ENCODE measurements around the gene AUNIP.

Gene AUNIP

DNA sequence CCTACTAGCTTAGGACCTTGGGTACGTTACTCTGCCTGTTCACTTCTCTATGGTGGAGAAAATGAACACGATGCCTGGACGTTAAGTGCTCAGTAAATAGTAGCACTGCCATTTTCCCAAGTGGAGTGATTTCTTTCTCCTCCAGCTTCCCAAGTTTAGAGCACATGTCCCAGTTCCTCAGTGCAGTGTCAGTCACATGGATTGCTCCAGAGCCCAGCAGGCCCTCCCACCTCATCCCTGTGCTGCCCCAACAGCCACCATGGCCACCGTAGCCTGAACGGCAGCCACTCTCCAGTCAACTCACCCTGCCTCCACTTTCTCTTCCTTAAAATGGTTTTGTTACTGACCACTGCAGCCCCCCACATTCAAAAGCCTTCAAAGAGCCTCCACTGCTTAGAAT lies 38.5 kb upstream of the AUNIP start:
- Histone ChIP-seq H2AK5ac (ENCODE audit: low read length) (no peak overlapping the region), H3K18ac (ENCODE audit: low read length) (no peak overlapping the region), H3K4me1 (ENCODE audit: control insufficient read depth in 1 of 2, insufficient read depth in 2 of 2, low read length in 2 of 2) (peaks cover 3 to 5% of the 10 kb centered on the region in 2 experiments), H4K8ac (ENCODE audit: low read depth, low read length) (no peak overlapping the region), H3K4ac (ENCODE audit: low read depth, low read length) (no peak overlapping the region), H3K14ac (ENCODE audit: low read length) (no peak overlapping the region), H2BK12ac (ENCODE audit: low read length) (no peak overlapping the region), H2BK120ac (ENCODE audit: insufficient read depth, low read length, poor library complexity) (no peak overlapping the region), H4K12ac (ENCODE audit: low read depth, low read length) (no peak overlapping the region), H3K27ac (ENCODE audit: low read depth, low read length) (no peak overlapping the region), H4K91ac (ENCODE audit: low read depth, low read length) (no peak overlapping the region), H3K79me1 (ENCODE audit: low read length) (peaks cover 2% of the 10 kb centered on the region), H3K9ac (ENCODE audit: low read length) (no peak overlapping the region), H2AFZ (ENCODE audit: insufficient read depth, low read length, poor library complexity) (no peak overlapping the region), H3K36me3 (ENCODE audit: control insufficient read depth in 1 of 2, insufficient read depth in 2 of 2, low read length in 2 of 2) (peaks cover 22 to 49% of the 10 kb centered on the region in 2 experiments), H2BK5ac (ENCODE audit: low read depth, low read length, poor library complexity) (no peak overlapping the region), H3K4me2 (ENCODE audit: low read length) (no peak overlapping the region), H3K27me3 (ENCODE audit: insufficient read depth, low read length) (no peaks in the 10 kb centered on the region), H3K23ac (ENCODE audit: low read length) (no peak overlapping the region), H3K79me2 (ENCODE audit: control insufficient read depth, insufficient read depth, low read length, poor library complexity) (peaks cover 2% of the 10 kb centered on the region), H3K9me3 (ENCODE audit: insufficient read depth, low read depth, low read length) (no peaks in the 10 kb centered on the region), H3K4me3 (ENCODE audit: low read depth, low read length) (no peak overlapping the region)
- no peak for DNase-seq
- no CpG with 5 or more reads among the region's 5 CpGs for WGBS (ENCODE audit: extremely low coverage, insufficient coverage, insufficient read length)

DNA sequence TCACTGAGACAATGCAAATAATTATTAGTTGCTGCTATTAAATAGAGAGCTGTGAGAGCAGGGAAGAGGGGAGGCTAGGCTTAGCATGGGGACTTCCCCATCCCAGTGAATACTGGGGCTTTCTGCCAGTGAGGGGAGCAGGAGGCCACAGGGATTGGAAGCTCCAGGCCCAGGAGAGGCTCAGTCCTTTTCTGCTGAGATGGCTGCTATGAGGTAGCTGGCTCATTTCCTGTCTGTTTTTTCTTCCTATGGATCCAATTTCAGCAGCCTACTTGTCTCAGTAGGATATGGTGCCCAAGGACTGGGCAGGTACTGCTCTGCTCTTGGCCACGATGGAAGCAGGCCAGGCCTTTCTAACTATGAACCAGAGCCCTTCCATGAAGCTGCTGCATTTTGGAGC lies 37.0 kb upstream of the AUNIP start:
- H3K27ac ChIP-seq (ENCODE audit: low read depth, low read length): no peak overlapping the region
- H2BK12ac ChIP-seq (ENCODE audit: low read length): no peak overlapping the region
- H2BK5ac ChIP-seq (ENCODE audit: low read depth, low read length, poor library complexity): no peak overlapping the region
- no peak overlapping the region for H3K14ac ChIP-seq (ENCODE audit: low read length)
- no peak overlapping the region for H4K8ac ChIP-seq (ENCODE audit: low read depth, low read length)
- no peaks in the 10 kb centered on the region for H3K9me3 ChIP-seq (ENCODE audit: insufficient read depth, low read depth, low read length)
- no peak overlapping the region for H2AFZ ChIP-seq (ENCODE audit: insufficient read depth, low read length, poor library complexity)
- H2AK5ac ChIP-seq (ENCODE audit: low read length): no peak overlapping the region
- H3K79me2 ChIP-seq (ENCODE audit: control insufficient read depth, insufficient read depth, low read length, poor library complexity): peaks cover 5% of the 10 kb centered on the region
- peaks cover 18 to 38% of the 10 kb centered on the region in 2 experiments for H3K36me3 ChIP-seq (ENCODE audit: control insufficient read depth in 1 of 2, insufficient read depth in 2 of 2, low read length in 2 of 2)
- H3K23ac ChIP-seq (ENCODE audit: low read length): no peak overlapping the region
- no peak overlapping the region for H3K4me3 ChIP-seq (ENCODE audit: low read depth, low read length)
- no peak overlapping the region for H4K91ac ChIP-seq (ENCODE audit: low read depth, low read length)
- H3K4me2 ChIP-seq (ENCODE audit: low read length): no peak overlapping the region
- H3K4ac ChIP-seq (ENCODE audit: low read depth, low read length): no peak overlapping the region
- H3K27me3 ChIP-seq (ENCODE audit: insufficient read depth, low read length): no peaks in the 10 kb centered on the region
- no peak for DNase-seq
- no peak overlapping the region for H3K18ac ChIP-seq (ENCODE audit: low read length)
- H3K4me1 ChIP-seq (ENCODE audit: control insufficient read depth in 1 of 2, insufficient read depth in 2 of 2, low read length in 2 of 2): peaks cover 11 to 14% of the 10 kb centered on the region in 2 experiments
- H3K9ac ChIP-seq (ENCODE audit: low read length): no peak overlapping the region
- WGBS (ENCODE audit: extremely low coverage, insufficient coverage, insufficient read length): no CpG with 5 or more reads among the region's 1 CpG
- no peak overlapping the region for H4K12ac ChIP-seq (ENCODE audit: low read depth, low read length)
- H2BK120ac ChIP-seq (ENCODE audit: insufficient read depth, low read length, poor library complexity): no peak overlapping the region
- H3K79me1 ChIP-seq (ENCODE audit: low read length): peaks cover 10% of the 10 kb centered on the region

DNA sequence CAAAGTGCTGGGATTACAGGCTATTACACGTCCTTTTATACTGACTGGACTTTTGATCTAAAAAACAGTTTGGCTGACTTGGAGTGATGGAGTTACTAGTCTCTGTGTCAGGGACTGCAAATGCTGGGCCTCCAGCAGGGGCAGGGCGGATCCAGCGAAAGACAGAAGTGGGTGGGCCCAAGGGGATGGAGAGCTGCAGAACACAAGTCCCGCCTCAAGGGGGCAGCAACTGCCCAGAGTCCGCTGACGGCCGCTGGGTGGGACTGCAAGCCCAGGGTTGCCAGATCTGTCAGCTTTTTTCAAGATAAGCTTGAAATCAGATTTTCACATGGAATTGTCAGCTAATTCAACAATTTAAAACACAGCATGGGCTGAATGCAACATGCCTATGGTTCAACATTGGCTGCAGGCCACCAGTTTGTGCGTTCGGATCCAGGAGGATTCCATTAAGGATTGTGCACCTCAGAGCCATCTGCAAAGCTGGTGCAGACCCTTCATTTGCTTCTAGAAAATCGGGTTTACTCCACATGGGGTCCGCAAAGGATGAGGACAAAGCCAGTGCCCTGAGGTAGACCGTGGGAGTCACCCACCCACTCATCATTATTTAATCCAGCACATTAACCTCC lies 36.2 kb upstream of the AUNIP start:
- H2AK5ac ChIP-seq (ENCODE audit: low read length): no peak overlapping the region
- no peak overlapping the region for H2BK12ac ChIP-seq (ENCODE audit: low read length)
- H4K91ac ChIP-seq (ENCODE audit: low read depth, low read length): peak overlapping the region; percentile 25
- no peaks in the 10 kb centered on the region for H3K27me3 ChIP-seq (ENCODE audit: insufficient read depth, low read length)
- H2AFZ ChIP-seq (ENCODE audit: insufficient read depth, low read length, poor library complexity): no peak overlapping the region
- WGBS (ENCODE audit: extremely low coverage, insufficient coverage, insufficient read length): no CpG with 5 or more reads among the region's 12 CpGs
- peaks cover 17 to 34% of the 10 kb centered on the region in 2 experiments for H3K36me3 ChIP-seq (ENCODE audit: control insufficient read depth in 1 of 2, insufficient read depth in 2 of 2, low read length in 2 of 2)
- no peak overlapping the region for H3K4ac ChIP-seq (ENCODE audit: low read depth, low read length)
- no peak overlapping the region for H2BK5ac ChIP-seq (ENCODE audit: low read depth, low read length, poor library complexity)
- no peak overlapping the region for H3K23ac ChIP-seq (ENCODE audit: low read length)
- H3K9ac ChIP-seq (ENCODE audit: low read length): no peak overlapping the region
- H4K12ac ChIP-seq (ENCODE audit: low read depth, low read length): peak overlapping the region; percentile 27
- H3K4me3 ChIP-seq (ENCODE audit: low read depth, low read length): no peak overlapping the region
- H3K27ac ChIP-seq (ENCODE audit: low read depth, low read length): no peak overlapping the region
- H4K8ac ChIP-seq (ENCODE audit: low read depth, low read length): peak overlapping the region; percentile 17
- no peak overlapping the region for H2BK120ac ChIP-seq (ENCODE audit: insufficient read depth, low read length, poor library complexity)
- no peak overlapping the region for H3K14ac ChIP-seq (ENCODE audit: low read length)
- peaks cover 5% of the 10 kb centered on the region for H3K79me2 ChIP-seq (ENCODE audit: control insufficient read depth, insufficient read depth, low read length, poor library complexity)
- H3K4me2 ChIP-seq (ENCODE audit: low read length): no peak overlapping the region
- peaks cover 14% of the 10 kb centered on the region for H3K79me1 ChIP-seq (ENCODE audit: low read length)
- H3K18ac ChIP-seq (ENCODE audit: low read length): no peak overlapping the region
- no peaks in the 10 kb centered on the region for H3K9me3 ChIP-seq (ENCODE audit: insufficient read depth, low read depth, low read length)
- H3K4me1 ChIP-seq (ENCODE audit: control insufficient read depth in 1 of 2, insufficient read depth in 2 of 2, low read length in 2 of 2): peaks cover 11 to 18% of the 10 kb centered on the region in 2 experiments
- peak; percentile 90 to 97 for DNase-seq

DNA sequence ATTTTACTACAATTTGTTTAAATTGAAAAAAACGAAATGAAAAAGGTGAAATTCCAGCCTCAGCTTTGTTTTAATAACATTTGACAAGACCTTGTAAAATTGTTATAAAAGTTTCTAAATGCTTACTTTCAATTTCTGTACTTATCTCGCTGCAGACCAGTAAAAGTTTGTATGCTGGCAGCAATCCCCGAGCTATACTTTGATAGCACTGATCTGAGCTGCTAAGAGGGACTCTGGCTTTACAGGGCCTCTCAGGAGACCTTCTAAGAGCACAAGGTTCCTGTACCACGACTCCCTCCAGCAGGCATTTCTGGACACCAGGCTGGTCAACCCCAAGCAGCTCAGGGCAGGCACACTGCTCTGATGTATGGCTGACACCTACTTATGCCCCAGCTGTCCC lies 33.9 kb upstream of the AUNIP start:
- no peaks in the 10 kb centered on the region for H3K9me3 ChIP-seq (ENCODE audit: insufficient read depth, low read depth, low read length)
- no peak overlapping the region for H3K23ac ChIP-seq (ENCODE audit: low read length)
- no CpG with 5 or more reads among the region's 4 CpGs for WGBS (ENCODE audit: extremely low coverage, insufficient coverage, insufficient read length)
- DNase-seq: no peak
- H3K18ac ChIP-seq (ENCODE audit: low read length): peak overlapping the region; percentile 25
- peak overlapping the region; percentile 70 for H2BK12ac ChIP-seq (ENCODE audit: low read length)
- no peak overlapping the region for H2AFZ ChIP-seq (ENCODE audit: insufficient read depth, low read length, poor library complexity)
- H3K79me1 ChIP-seq (ENCODE audit: low read length): peaks cover 22% of the 10 kb centered on the region
- H3K4me3 ChIP-seq (ENCODE audit: low read depth, low read length): no peak overlapping the region
- H2BK120ac ChIP-seq (ENCODE audit: insufficient read depth, low read length, poor library complexity): peak overlapping the region; percentile 59
- H3K4me2 ChIP-seq (ENCODE audit: low read length): no peak overlapping the region
- no peak overlapping the region for H4K12ac ChIP-seq (ENCODE audit: low read depth, low read length)
- peaks cover 6 to 16% of the 10 kb centered on the region in 2 experiments for H3K36me3 ChIP-seq (ENCODE audit: control insufficient read depth in 1 of 2, insufficient read depth in 2 of 2, low read length in 2 of 2)
- no peak overlapping the region for H4K8ac ChIP-seq (ENCODE audit: low read depth, low read length)
- peak overlapping the region; percentile 64 for H4K91ac ChIP-seq (ENCODE audit: low read depth, low read length)
- no peak overlapping the region for H3K9ac ChIP-seq (ENCODE audit: low read length)
- H3K27ac ChIP-seq (ENCODE audit: low read depth, low read length): peak overlapping the region; percentile 56
- H3K4me1 ChIP-seq (ENCODE audit: control insufficient read depth in 1 of 2, insufficient read depth in 2 of 2, low read length in 2 of 2): peaks cover 21 to 31% of the 10 kb centered on the region in 2 experiments
- peak overlapping the region; percentile 86 for H2AK5ac ChIP-seq (ENCODE audit: low read length)
- no peaks in the 10 kb centered on the region for H3K27me3 ChIP-seq (ENCODE audit: insufficient read depth, low read length)
- peak overlapping the region; percentile 45 for H2BK5ac ChIP-seq (ENCODE audit: low read depth, low read length, poor library complexity)
- H3K14ac ChIP-seq (ENCODE audit: low read length): peak overlapping the region; percentile 18
- peaks cover 5% of the 10 kb centered on the region for H3K79me2 ChIP-seq (ENCODE audit: control insufficient read depth, insufficient read depth, low read length, poor library complexity)
- peak overlapping the region; percentile 28 for H3K4ac ChIP-seq (ENCODE audit: low read depth, low read length)
